Ovary (tissue), 3 donors: ENCODE measurements around the gene MYPN.

ENCODE experiments used
- CTCF ChIP-seq, 3 donors: fragments of 450-650 bp in 2 of 3; fragments of 200-600 bp in 1 of 3; IDR thresholded peaks; one replicate each; pipeline versions ENCODE4 v1.5.1 to v1.8.0; 2016 to 2022; ENCODE audit warnings: antibody characterized with exemption in 3 of 3, mild to moderate bottlenecking in 1 of 3
- EP300 ChIP-seq: sonication (generic); formaldehyde crosslinking; IDR thresholded peaks from one replicate; pipeline ENCODE4 v1.6.1; 2017; ENCODE audit warnings: antibody characterized with exemption
- donor health status: DM: no; HTN: no; CAD: no.

GRCh38 chr10:68151453-68151852 lies 42.2 kb downstream of the MYPN start:
- TF ChIP-seq CTCF (IDR thresholded peaks at IDR 0.05): no peak
- TF ChIP-seq EP300: no peak
